IPS-18c (cell line): ENCODE data around the gene SNORC.

Source experiments
- H3K4me3 ChIP-seq: 2 replicates; pipeline ENCODE4 v1.7.0; 2013; ENCODE audit warnings: low read depth, mild to moderate bottlenecking, low read length, moderate library complexity; ENCODE audit not compliant: insufficient read depth
- H3K9me3 ChIP-seq: one replicate; pipeline ENCODE4 v1.6.1; 2013; ENCODE audit warnings: mild to moderate bottlenecking, low read length, moderate library complexity; ENCODE audit not compliant: control insufficient read depth, insufficient read depth

Gene SNORC

DNA sequence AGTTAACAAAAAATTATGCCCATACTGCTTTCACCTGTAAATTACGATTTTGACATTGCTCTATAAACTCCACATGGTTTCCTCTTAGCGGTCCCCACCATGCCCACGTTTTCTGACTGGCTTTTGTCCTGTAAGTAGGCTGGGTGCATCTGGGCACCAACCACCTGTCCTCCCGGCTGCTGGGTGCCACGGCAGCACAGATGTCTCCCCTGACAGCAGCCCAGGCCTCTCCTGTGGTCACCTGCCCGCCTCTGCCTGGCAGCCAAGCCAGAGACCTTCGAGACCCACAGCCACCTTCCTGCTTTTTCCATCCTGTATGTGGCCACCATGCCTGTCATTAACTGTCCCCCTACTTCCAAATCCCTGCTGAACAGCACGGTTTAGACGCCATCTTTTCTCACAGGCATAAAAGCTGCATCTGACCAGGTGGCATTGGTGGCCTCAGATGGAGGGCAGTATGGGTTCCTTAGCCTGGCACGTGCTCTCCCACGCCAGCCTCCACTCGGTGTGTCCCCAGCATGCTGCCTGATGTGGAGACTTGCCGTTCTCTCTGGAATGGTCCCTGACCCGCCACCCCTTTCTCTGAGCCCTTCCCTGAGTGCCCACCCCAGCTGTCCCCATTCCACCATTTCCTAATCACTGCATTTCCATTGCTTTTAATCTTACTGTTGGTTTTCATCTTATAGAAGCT, 18.9 kb downstream of the SNORC start:
- Histone ChIP-seq H3K9me3 (no peaks in the 10 kb centered on the region), H3K4me3 (no peak overlapping the region)

DNA sequence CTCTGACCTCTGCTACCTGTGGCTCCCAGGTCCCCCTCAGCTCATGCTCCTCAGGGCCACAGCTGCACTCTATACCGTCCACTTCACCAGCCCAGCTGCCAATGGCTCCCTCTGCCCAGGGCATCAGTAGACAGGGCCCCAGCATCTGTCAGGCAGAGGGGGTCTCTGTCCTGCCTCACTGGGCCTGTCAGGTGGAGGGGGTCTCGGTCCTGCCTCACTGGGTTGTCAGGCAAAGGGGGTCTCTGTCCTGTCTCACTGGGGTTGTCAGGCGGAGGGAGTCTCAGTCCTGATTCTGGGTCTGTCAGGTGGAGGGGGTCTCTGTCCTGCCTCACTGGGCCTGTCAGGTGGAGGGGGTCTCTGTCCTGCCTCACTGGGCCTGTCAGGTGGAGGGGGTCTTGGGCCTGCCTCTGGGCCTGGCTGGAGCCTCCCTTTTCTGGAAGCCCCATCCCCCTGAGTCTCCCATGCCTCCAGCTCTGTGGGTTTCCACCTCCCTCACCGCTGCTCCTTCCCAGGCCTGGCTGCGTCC, 19.9 kb downstream of the SNORC start:
- H3K4me3 ChIP-seq = no peak overlapping the region
- H3K9me3 ChIP-seq = no peaks in the 10 kb centered on the region

DNA sequence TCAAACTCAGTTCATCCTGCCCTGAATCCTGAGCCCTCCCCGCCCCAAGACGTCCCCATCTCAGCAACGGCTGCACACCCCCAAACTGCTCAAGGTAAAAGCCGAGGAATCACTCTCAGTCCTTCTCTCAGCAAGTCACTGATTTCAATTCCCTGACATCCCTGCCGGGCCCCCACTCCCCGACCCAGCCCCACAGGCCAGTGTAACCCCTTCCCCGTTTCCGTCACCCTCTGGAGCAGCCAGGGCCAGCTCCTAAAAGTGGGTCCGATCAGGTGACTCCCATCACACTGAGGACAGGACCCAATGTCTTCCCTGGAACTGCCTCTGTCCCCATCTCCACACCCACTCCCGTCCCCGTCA, 20.5 kb downstream of the SNORC start:
- H3K9me3 ChIP-seq = no peaks in the 10 kb centered on the region

DNA sequence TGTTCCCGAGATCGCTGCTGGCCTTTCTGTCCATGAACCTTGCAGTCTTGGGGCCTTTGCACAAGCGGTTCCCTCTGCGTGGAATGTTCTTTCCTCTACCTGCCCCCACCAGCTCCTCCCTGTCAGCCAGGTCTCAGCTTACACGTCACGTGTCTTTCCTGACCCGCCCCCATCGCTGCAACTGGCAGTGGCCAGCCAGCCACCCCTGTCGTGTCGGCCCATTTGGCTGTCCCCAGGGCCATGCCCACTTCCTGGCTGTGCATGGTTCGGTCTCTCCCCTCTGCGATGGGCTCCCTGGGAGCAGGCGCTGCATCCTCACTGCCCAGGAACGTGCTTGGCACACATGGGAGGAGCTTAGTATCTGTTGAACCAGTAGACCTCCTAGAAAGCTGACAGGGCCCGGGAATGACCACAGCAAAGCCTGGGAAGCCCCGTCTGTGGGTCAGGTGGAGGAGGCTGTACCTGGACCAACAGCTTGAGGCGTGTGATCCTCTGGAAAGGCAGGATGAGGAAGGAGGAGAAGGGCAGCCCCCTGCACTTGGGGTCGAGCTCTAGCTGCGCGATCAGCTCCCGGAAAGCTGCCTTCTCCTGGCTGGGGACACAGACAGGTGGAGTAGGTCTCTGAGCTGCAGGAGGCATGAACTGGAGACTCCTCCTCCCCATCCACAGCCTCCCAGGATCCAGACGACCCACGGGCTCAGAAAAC, 21.0 kb downstream of the SNORC start:
- no peaks in the 10 kb centered on the region for H3K9me3 ChIP-seq
- H3K4me3 ChIP-seq = no peak overlapping the region

More for the DNA sequence above, 20.5 kb downstream of the SNORC start:
- H3K4me3 ChIP-seq = no peak overlapping the region

DNA sequence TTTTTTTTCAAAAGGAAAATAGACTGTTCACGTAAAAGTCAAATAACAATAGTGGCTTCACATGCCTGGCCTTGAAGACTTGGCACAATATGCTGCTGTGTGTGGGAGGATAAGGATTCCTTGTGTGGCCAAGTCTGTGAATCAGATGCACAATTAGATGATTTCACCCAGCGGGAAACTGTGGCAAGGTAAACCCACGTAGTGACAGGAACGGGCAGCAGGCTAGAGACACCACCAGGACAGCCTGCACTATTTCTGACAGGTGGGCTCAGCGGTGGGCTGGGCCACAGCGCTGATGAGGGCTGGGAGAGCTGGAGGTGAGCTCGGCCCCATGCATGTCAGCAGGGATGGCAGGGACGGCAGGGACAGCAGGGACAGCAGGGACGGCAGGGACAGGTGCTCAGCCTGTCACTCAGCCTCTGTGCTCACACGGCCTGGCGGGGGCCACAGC, 21.6 kb downstream of the SNORC start:
- no peak overlapping the region for H3K4me3 ChIP-seq
- no peaks in the 10 kb centered on the region for H3K9me3 ChIP-seq

DNA sequence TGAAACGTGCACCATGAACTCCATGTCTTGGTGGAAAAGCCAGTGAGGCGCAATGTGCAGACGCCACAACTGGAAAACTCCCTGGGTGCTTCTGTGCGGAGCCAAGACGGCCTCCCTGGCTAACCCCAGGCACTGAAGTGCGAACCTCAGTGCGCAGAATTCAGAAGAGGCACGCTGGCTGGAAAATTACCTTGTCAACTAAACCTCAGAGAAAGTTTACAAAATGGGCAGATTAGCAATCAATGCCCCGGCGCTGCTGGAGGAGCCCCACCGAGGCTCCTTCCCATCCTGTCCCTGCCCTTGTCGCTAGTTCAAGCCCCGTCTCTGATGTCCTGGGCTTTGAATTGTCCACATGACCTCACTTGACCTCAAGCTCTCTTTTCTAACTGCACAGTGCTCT, 22.2 kb downstream of the SNORC start:
- H3K4me3 ChIP-seq = no peak overlapping the region
- H3K9me3 ChIP-seq = no peaks in the 10 kb centered on the region

DNA sequence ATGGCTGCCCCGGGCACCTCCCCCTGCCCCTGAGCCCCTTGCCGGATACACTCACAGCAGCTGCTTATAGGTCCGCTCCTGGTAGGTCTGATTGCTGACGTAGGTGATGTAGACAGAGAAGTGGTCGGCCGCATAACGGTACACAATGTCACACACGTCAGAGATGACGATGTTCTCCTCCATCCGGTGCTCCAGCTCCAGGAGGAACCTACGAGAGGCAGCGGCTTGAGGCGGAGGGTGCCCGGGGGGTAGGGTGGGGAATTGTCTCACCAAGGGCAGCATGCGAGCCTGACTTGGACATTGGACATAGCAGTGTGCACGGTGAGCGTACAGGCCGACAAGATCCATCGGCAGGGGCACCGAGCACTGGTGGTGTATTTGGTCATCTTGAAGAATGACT, 22.8 kb downstream of the SNORC start:
- H3K9me3 ChIP-seq = no peaks in the 10 kb centered on the region
- H3K4me3 ChIP-seq = no peak overlapping the region

DNA sequence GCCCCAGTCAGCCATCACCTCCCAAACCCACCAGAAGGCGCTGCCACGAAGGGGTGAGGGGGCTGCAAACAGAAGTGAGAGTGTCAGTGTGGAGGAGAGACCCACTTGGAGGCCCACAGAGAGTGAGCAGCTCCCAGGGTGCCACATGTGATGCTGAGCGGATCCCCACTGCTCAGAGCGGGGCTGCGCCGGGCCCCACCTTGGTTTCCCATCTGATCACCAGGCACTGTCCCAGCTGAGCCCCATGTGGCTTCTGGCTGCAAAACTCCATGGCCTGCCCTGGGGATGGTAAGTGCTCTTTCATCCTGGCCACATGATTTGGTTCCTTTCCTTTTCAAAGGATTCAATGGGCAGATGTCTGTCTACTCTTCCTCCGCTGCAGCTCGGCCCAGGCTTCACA, 23.8 kb downstream of the SNORC start:
- Histone ChIP-seq H3K4me3 (no peak overlapping the region), H3K9me3 (no peaks in the 10 kb centered on the region)

DNA sequence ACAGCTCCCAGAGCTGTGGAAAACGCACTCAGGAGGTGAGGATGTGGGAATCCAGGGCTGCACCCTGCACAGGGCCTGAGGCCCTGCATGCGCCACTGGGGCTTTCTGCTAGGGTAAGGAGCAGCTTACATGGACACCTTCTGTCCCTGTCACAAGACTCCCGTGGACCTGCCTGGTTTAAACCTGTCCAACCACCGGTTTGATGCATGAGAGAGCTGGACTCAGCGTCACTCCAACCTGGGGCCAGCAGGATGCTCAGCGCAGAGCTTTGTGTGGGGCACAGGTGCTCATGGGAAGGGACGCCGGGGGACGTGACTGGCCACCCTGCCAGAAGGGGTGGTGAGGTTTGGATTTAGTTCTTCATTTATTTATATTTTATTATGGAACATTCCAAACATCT, 24.2 kb downstream of the SNORC start:
- Histone ChIP-seq H3K4me3 (no peak overlapping the region), H3K9me3 (no peaks in the 10 kb centered on the region)

DNA sequence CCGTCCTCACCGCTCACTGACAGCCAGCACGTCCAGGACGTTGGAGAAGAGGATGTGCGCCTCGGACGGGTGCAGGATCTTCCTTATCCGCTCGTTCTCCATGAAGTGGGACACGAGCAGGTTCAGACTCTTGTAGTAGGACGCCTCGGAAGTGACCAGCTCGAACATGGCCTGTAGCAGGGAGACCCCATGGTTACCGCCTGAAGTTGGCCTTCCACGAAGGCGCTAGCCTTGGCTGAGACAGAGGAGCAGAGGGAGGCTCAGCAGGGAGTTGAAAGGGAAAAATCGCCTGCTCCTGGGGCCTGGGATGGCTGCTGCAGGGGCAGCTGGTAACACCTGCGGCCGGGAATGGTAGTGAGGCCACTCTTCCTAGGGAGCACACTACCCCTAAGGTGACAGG, 24.7 kb downstream of the SNORC start:
- Histone ChIP-seq H3K9me3 (no peaks in the 10 kb centered on the region), H3K4me3 (no peak overlapping the region)

DNA sequence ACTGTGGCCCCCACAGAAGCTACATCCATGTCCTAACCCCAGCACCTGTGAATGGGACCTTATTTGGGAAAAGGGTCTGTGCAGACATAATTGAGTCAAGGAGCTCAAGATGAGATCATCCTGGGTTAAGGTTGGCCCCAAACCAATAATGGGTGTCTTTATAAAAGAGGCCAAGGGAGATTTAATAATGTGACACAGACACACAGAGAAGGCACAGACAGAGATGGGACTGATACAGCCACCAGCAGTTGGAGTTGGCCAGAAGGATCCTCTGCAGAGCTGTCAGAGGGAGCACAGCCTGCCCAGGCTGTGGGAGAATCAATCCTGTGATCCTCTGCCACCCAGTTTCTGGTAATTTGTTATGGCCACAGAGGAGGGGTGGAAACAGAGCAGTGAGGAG, 26.0 kb downstream of the SNORC start:
- no peaks in the 10 kb centered on the region for H3K9me3 ChIP-seq
- no peak overlapping the region for H3K4me3 ChIP-seq

DNA sequence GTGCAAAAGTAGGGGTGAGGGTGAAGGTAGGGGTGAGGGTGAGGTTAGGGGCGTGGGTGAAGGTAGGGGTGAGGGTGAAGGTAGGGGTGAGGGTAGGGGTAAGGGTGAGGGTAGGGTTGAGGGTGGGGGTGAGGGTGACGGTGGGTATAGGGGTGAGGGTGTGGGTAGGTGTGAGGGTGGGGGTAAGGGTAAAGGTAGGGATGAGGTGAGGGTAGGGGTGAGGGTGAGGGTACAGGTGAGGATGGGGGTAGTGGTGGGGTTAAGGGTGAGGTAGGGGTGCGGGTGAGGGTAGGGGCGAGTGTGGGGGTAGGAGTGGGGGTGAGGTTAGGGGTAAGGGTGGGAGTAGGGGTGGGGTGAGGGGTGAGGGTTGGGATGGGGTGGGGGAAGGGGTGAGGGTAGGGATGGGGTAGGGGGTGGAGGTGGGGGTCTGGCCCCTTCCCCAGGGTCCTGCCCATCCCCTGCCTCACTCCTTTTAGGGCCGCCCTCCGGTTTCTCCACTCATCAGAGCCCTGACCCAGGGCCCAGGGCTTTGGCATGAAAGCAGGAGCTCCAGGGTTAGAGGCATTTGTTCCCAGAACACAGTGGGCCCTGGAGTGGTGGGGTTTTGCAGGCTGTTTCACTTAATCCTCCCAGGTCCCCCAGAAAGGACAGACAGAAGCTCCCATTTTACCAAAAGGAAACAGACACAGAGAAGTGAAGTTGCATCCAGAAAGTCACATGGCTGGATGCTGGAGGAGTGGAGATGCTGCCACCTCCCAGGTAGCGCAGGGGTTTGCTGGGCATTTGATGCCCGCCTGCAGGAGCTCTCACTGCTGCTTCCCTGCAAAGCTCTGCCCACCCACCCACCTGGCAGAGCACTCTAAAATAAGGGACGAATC, 26.9 kb downstream of the SNORC start:
- Histone ChIP-seq H3K9me3 (no peaks in the 10 kb centered on the region), H3K4me3 (no peak overlapping the region)

DNA sequence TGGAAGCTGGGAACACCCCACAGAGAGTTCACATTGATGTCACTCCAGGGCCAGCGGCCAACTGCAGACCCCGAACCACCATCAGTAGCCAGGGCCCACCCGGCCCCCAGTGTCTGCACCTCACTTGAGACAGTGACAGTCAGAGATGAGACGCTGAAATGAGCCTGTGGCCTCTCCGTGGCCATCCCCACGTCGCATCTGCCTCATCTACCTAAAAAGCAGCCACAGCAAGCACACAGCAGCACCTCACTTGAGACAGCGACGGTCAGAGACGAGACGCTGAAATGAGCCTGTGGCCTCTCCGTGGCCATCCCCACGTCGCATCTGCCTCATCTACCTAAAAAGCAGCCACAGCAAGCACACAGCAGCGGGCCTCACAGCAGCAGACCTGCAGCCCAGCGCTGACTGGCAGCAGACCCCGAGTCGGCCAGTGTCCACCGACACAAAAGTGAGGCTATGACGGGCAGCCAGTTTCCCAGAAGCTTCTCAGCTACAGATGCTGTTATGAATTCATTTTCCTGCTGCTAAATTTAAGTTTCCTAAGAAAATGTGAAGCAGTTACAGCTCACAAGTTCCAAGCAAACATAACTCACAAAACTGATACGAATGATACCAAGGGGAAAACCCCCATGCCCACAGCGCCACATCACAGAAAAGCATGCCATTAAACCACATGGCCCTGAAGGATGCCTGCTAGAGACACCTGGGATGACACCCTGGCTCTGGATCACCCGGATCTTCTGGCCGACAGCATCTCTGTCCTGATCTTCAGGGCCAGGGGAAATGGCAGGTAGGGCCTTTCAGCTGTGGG, 27.7 kb downstream of the SNORC start:
- Histone ChIP-seq H3K9me3 (no peaks in the 10 kb centered on the region), H3K4me3 (no peak overlapping the region)

DNA sequence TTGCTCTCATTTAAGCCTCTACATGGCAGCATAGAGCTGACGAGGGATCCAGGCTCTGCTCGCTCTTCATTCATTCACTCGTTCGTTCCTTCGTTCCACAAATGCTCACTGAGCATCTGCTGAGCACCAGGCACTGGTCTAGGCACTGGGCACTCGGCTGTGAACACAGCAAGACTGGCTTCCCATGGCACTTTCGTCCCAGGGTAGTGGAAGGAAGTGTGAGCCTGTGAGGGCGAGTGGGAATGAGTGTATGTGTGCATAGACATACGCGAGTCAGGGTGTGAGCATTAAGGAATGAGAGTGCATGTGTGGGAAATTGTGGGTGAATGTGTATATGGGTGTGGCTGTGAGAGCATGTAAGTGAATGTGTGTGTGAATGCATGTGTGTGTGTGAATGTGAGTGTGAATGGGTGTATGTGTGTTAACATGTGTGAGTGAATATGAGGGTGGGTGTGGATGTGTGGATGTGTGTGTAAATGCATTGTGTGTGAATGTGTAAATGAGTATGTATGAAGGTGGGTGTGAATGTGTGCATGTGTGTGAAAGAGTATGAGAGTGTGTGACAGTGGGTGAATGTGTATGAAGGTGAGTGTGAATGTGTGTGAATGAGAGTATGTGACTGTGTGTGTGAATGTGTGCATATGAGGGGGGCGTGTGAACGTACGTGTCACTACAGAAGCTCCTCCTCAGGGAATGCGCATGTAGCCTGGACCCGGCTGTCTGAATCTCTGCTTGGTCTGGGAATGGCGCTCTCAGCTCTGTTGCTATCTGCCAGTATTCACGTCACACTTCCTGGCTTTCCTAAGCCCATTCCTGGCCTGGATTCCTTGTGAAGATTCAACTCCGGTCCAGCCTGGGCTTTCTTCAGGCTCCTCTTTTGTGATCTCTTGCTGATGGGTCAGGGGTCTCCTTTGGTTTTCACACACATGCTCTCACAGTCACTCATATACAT, 28.8 kb downstream of the SNORC start:
- Histone ChIP-seq H3K9me3 (no peaks in the 10 kb centered on the region), H3K4me3 (no peak overlapping the region)

DNA sequence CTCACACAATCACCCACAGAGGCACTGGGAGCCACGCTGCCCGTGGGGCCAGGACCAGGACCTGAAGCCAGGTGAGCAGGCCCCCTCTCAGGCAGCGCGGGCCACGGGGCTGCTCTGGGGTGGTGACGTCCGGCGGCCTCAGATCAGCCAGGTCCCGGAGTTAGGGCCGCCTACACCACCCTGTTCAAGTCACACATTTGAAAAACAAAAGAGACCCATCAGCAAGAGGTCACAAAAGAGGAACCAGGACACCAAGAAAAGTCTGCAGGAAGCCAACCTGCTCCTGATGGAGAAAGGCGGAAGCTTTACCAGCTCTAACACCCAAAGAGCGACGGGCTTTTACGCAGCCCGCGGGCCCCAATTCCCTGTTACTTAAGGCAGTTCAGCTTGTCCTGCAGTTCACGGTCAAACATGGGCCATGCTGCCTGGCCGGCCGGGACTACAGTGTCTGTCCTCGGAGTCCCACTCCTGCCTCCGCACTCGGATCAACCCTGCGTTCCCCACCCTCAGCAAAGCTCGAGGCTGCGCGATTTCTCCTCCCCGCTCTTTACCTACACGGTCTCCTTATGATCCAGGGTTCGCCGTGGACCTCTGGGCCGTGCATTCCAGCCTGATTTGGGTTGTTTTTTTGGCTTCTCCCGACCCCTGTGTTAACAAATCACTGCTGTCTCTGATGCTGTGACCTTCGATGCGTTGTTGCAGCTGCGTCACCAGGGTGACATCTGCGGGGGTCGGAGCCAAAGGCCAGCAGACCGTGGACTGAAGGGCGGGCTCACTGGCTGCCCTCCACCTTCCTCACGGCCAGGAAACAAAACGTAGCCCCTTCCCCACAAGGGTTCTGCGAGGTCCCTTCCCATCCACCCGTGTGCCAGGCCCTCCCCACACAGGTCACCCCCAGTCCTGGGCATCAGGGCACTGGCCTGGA, 31.0 kb downstream of the SNORC start:
- peaks cover 2% of the 10 kb centered on the region for H3K9me3 ChIP-seq
- H3K4me3 ChIP-seq = no peak overlapping the region
